OCI-LY1 (cell line): Measurements from ENCODE around the gene G6PC3.
"Not testable (repeated sequence)": the region's sequence is repeated elsewhere in the genome, so short reads cannot be mapped to it uniquely, and the experiment has no call there.

Source experiments
- H2AFZ ChIP-seq: fragments of 200-600 bp; sonication (generic), shearing (Covaris generic); 2 replicates; pipeline ENCODE4 v1.6.0; 2014; ENCODE audit warnings: antibody characterized with exemption, mild to moderate bottlenecking, low read length
- H3F3A ChIP-seq: fragments of 200-600 bp; sonication (generic), shearing (Covaris generic); 2 replicates; pipeline ENCODE4 v1.6.0; 2014; ENCODE audit warnings: mild to moderate bottlenecking, antibody characterized with exemption, low read length, moderate library complexity; ENCODE audit not compliant: insufficient read depth
- H3K27ac ChIP-seq: fragments of 200-600 bp; sonication (generic); 2 replicates; pipeline ENCODE4 v1.5.1; 2014; ENCODE audit warnings: low read length, mixed run types, mild to moderate bottlenecking, low read depth; ENCODE audit not compliant: poor library complexity, severe bottlenecking
- H3K27me3 ChIP-seq: fragments of 200-600 bp; sonication (generic); 2 replicates; pipeline ENCODE4 v1.6.0; 2014; ENCODE audit warnings: antibody characterized with exemption, mild to moderate bottlenecking, low read length, moderate library complexity; ENCODE audit not compliant: insufficient read depth
- H3K36me3 ChIP-seq: fragments of 200-600 bp; sonication (generic); 2 replicates; pipeline ENCODE4 v1.6.1; 2014; ENCODE audit warnings: mild to moderate bottlenecking, antibody characterized with exemption, low read length, moderate library complexity, mixed read lengths; ENCODE audit not compliant: insufficient read depth
- H3K4me1 ChIP-seq: fragments of 200-600 bp; sonication (generic); 2 replicates; pipeline ENCODE4 v1.5.1; 2014; ENCODE audit warnings: mild to moderate bottlenecking, low read length, moderate library complexity; ENCODE audit not compliant: insufficient read depth, severe bottlenecking
- H3K4me2 ChIP-seq: fragments of 200-600 bp; sonication (generic), shearing (Covaris generic); 2 replicates; pipeline ENCODE4 v1.6.1; 2014; ENCODE audit warnings: low read length
- H3K4me3 ChIP-seq: fragments of 200-600 bp; sonication (generic); 2 replicates; pipeline ENCODE4 v1.5.1; 2014; ENCODE audit warnings: low read length, low read depth, mild to moderate bottlenecking, mixed read lengths; ENCODE audit not compliant: poor library complexity, severe bottlenecking
- H3K79me2 ChIP-seq: fragments of 200-600 bp; shearing (Covaris generic); 2 replicates; pipeline ENCODE4 v1.6.1; 2016; ENCODE audit warnings: mixed run types, low read length, mixed read lengths; ENCODE audit not compliant: insufficient read depth
- H3K9ac ChIP-seq: fragments of 200-600 bp; sonication (generic), shearing (Covaris generic); 2 replicates; pipeline ENCODE4 v1.6.1; 2014; ENCODE audit warnings: mild to moderate bottlenecking, low read length, mixed read lengths
- H3K9me2 ChIP-seq: fragments of 200-600 bp; sonication (generic), shearing (Covaris generic); 2 replicates; pipeline ENCODE4 v1.6.1; 2014; ENCODE audit warnings: low read depth, mild to moderate bottlenecking, low read length, mixed read lengths
- H3K9me3 ChIP-seq: fragments of 200-600 bp; shearing (Covaris generic); 2 replicates; pipeline ENCODE4 v1.6.1; 2014; ENCODE audit warnings: low read length, mixed read lengths
- H4K20me1 ChIP-seq: fragments of 200-600 bp; sonication (generic), shearing (Covaris generic); 2 replicates; pipeline ENCODE4 v1.6.0; 2016; ENCODE audit warnings: mild to moderate bottlenecking, low read length; ENCODE audit not compliant: insufficient read depth
- CTCF ChIP-seq: fragments of 200-600 bp; sonication (generic), shearing (Covaris generic); IDR thresholded peaks from 2 replicates; pipeline ENCODE4 v1.5.1; 2017; ENCODE audit warnings: mild to moderate bottlenecking, antibody characterized with exemption, low read length, moderate library complexity, mixed read lengths
- EZH2 ChIP-seq: fragments of 200-600 bp; sonication (generic), shearing (Covaris generic); IDR thresholded peaks from 2 replicates; pipeline ENCODE4 v1.8.0; 2017; ENCODE audit warnings: borderline replicate concordance, mixed run types, mild to moderate bottlenecking, antibody characterized with exemption, low read length, moderate library complexity, mixed read lengths

Gene G6PC3

GRCh38 chr17:44095647-44096496, 25.3 kb downstream of the G6PC3 start:
- Histone ChIP-seq H3K27me3 (no peaks in the 10 kb centered on the region), H2AFZ (no peak overlapping the region), H3K27ac (no peak overlapping the region), H3K9me3 (no peaks in the 10 kb centered on the region), H3K4me1 (no peaks in the 10 kb centered on the region), H3K9ac (no peak overlapping the region), H3F3A (no peaks in the 10 kb centered on the region), H3K79me2 (no peaks in the 10 kb centered on the region), H3K4me2 (no peak overlapping the region), H3K4me3 (no peak overlapping the region), H4K20me1 (no peaks in the 10 kb centered on the region), H3K36me3 (no peaks in the 10 kb centered on the region), H3K9me2 (no peaks in the 10 kb centered on the region)
- TF ChIP-seq CTCF = no peak

GRCh38 chr17:44097110-44097958, 26.8 kb downstream of the G6PC3 start:
- no peak overlapping the region for H3K27ac ChIP-seq
- no peak overlapping the region for H3K4me3 ChIP-seq
- H3F3A ChIP-seq = no peaks in the 10 kb centered on the region
- H3K9ac ChIP-seq = no peak overlapping the region
- no peaks in the 10 kb centered on the region for H4K20me1 ChIP-seq
- TF ChIP-seq CTCF (no peak), EZH2 (no peak)
- H3K9me3 ChIP-seq = no peaks in the 10 kb centered on the region
- H3K36me3 ChIP-seq = no peaks in the 10 kb centered on the region
- H2AFZ ChIP-seq = no peak overlapping the region
- no peaks in the 10 kb centered on the region for H3K27me3 ChIP-seq
- no peak overlapping the region for H3K4me2 ChIP-seq
- H3K9me2 ChIP-seq = no peaks in the 10 kb centered on the region
- no peaks in the 10 kb centered on the region for H3K79me2 ChIP-seq
- H3K4me1 ChIP-seq = no peaks in the 10 kb centered on the region

GRCh38 chr17:44101858-44102257, 31.3 kb downstream of the G6PC3 start:
- H3K4me1 ChIP-seq, H3K36me3 ChIP-seq, H4K20me1 ChIP-seq, H3K27ac ChIP-seq, H3K9me3 ChIP-seq, H3K4me2 ChIP-seq, H3K27me3 ChIP-seq, H3K9me2 ChIP-seq, H3K79me2 ChIP-seq, H3F3A ChIP-seq, H3K4me3 ChIP-seq, H2AFZ ChIP-seq, H3K9ac ChIP-seq: not testable (repeated sequence)
